SKM-1 (cell line): ENCODE measurements around the gene CDH4.

ENCODE experiments used
- DNase-seq: peaks from one replicate; lab custom pipeline; 2025; ENCODE audit not compliant: unreplicated experiment; lab: John Stamatoyannopoulos, UW

CDH4 gene

DNA sequence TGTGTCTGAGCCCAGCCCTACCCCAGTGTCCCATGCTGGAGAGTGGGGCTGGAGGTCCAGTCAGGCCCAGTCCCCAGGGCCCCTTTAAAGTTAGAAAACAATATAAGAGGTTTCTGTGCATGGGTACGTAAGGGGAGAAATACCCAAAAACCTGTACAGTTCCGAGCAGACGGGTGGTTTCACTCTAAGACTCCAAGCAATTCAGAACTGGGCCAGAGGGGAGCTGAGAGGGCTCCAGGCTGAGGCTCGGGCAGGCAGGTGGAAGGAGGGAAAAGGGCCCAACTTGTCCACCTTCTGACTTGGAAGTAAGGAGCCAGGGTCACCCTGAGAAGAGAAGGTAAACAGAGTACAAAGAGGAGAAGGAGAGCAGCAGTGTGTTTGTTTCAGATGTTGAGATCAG, 296.0 kb downstream of the CDH4 start:
- no peak for DNase-seq

- no peak for DNase-seq
These were observed 297.8 kb downstream of the CDH4 start for GRCh38 chr20:61549865-61550264.

GRCh38 chr20:61551401-61551800, 299.3 kb downstream of the CDH4 start:
- no peak for DNase-seq

GRCh38 chr20:61554617-61555016, 302.6 kb downstream of the CDH4 start:
- no peak for DNase-seq

- no peak for DNase-seq
These were observed 303.5 kb downstream of the CDH4 start for GRCh38 chr20:61555566-61555965.

DNA sequence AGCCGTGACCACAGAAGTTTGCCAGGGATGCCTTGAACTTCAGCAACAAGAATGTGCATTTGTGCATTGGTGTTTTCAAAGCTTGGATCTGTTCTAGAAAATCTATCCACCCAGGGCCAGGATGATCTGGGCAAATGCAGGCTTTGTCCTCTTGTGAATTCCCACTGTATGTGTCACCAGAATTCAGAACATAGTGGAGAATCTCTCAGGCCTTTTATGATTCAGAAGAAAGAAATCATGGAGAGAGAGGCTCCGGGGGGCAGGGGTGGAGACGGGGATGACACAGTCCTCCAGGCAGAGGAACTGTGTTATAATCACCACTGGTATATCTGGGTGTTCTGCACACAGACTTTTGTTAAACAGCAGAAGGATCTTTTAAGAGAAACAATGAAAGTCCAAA, 304.1 kb downstream of the CDH4 start:
- DNase-seq, result no peak

GRCh38 chr20:61556673-61557072, 304.6 kb downstream of the CDH4 start:
- no peak for DNase-seq

DNA sequence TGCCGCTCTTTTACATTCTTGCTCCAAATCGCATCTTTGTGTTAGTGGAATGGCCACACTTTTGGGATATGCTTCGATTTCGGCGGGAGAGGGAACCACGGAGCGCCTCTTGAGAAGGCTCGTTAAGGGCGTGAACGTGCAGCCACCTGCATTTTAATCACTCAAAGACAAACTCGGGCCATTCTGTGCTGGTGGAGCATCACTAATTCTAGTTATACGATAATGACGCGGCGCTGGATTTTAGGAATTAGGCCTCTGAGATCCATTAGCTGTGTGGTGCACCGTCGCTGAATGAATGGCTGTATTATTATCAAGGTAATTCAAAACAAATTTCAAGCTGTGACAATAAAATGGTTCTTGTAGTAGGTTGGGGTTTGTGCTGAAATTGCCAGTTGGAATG, 305.6 kb downstream of the CDH4 start:
- no peak for DNase-seq

- DNase-seq, result no peak
These were observed 306.7 kb downstream of the CDH4 start for GRCh38 chr20:61558726-61559125.

DNA sequence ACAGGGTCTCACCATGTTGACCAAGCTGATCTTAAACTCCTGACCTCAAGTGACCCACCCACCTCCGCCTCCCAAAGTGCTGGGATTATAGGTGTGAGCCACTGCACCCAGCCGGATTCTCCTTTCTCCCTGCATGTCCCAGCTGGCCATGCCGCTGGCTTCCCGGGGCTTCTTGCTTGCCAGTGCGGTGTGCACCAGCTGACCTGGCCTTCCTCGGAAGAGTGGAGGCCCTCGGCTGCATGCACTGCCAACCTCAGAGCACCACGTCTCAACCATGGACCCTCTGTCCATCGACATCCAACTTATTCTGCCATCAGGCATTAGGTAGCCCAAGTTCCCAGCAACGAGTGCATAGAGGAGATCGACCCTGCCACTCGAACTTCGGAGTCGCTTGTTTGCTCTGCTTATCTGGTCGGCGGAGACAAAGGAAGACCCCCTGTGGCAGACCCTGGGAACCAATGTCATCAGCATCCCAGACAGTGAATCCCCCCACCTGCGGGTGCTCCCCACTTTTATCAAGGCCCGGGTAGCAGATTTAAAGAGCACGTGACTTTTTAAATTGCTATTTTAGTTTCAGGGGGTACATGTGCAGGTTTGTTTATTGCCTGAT, 307.8 kb downstream of the CDH4 start:
- no peak for DNase-seq

- no peak for DNase-seq
These were observed 308.3 kb downstream of the CDH4 start for GRCh38 chr20:61560361-61560853.

DNA sequence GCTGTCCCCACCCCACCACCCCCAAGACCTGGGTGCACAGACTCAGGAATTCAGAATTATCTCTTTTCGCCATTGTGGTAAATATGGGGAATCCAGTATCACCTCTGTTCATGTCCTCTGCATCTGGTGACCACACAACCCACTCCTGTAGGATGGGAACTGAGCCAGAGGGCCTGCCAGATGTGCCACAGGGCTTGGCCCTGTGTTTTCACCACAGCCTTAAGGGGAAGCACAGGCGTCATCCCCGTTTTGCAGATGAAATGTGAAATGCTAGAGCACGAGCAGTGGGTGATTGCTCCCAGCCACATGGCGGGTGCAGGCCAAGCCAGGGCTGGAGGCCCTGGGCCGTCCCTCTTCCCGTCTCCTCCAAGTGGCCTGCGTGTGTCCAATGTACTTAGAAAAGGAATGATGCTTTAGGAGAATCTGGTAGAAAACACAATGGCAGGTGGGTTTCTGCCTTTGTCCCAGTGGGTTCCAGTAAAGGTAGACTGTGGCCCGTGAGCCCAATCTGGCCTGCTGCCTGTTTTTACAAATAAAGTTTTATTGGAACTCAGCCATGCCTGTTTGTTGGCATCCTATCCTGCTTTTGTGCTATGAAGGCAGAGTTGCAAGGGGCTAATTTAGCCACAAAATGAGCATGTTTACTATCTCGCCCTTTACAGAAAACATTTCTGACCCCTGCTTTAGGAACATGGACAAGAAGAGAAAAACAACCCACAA, 309.2 kb downstream of the CDH4 start:
- DNase-seq, result no peak

- no peak for DNase-seq
These were observed 310.4 kb downstream of the CDH4 start for GRCh38 chr20:61562491-61562890.

DNA sequence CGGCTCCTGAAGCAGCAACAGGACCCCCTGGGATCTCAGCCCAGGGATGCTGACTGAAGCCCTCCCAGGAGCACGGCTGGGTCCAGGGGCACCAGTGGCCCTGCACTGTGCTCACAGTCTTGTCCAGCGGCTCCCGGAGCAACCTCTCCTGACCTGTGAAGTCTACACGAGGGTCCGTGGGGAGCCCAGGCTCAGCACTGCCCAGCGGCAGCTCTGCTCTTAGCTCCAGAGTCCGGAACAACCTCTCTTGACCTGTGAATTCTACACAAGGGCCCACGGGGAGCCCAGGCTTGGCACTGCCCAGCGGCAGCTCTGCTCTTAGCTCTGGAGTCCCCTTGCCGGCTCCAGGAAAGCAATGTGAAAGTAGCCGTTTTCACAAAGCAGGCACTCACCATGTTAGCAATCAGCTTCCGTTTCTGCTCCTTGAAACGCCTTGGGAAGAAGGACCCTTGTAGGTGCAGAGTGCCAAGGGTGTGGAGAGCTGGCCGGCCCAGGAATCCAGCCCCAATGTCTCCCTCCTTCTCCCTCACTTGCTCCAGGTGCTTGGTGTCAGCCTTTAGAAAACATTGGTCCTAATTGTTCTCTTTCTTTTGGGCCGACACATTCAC, 310.9 kb downstream of the CDH4 start:
- DNase-seq, result no peak

- DNase-seq, result no peak
These were observed 312.6 kb downstream of the CDH4 start for GRCh38 chr20:61564628-61565027.

GRCh38 chr20:61565791-61566190, 313.7 kb downstream of the CDH4 start:
- DNase-seq, result no peak

DNA sequence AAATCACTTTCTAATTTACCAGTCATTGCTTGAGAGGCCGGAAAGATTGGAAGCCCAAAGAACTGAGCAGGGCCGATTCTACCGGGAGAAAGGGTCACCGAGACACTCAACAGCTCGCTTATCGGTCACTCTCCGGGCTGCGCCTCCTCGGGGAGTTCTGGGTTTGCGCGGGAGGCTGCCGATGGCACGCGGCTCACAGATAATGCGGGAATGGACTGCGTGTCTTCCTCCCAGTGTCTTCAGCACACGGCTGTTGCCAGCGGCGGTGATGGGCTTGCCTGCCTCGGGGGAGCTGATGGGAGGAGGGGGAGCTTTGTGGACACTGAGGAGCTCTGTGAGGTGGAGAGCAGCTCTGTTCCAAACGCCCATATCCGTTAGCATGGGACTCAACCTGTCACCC, 314.6 kb downstream of the CDH4 start:
- DNase-seq, result no peak

GRCh38 chr20:61567204-61567603, 315.1 kb downstream of the CDH4 start:
- no peak for DNase-seq

GRCh38 chr20:61569825-61570224, 317.8 kb downstream of the CDH4 start:
- no peak for DNase-seq

GRCh38 chr20:61570646-61571195, 318.7 kb downstream of the CDH4 start:
- DNase-seq, result no peak

GRCh38 chr20:61571221-61571620, 319.2 kb downstream of the CDH4 start:
- no peak for DNase-seq
